ENCODE measurements around the gene MAP3K6.
A peak's percentile ranks its signal among the peaks of the same experiment; 100 is the strongest.

Gene MAP3K6

GRCh38 chr1:27360159-27361043 lies 6.4 kb downstream of the MAP3K6 start:
- peak in 1 of 2 experiments; percentile 59 for DNase-seq
- TF ChIP-seq POLR2A (IDR thresholded peaks at IDR 0.05; ENCODE audit: low read length) (no peak), GATA1 (IDR thresholded peaks at IDR 0.05; ENCODE audit: low read depth, low read length) (no peak)

GRCh38 chr1:27359822-27360158 lies 7.0 kb downstream of the MAP3K6 start:
- TF ChIP-seq GATA1 (IDR thresholded peaks at IDR 0.05; ENCODE audit: low read depth, low read length) (no peak), POLR2A (IDR thresholded peaks at IDR 0.05; ENCODE audit: low read length) (no peak)
- no peak for DNase-seq

GRCh38 chr1:27358928-27359313 lies 7.8 kb downstream of the MAP3K6 start:
- TF ChIP-seq POLR2A (IDR thresholded peaks at IDR 0.05; ENCODE audit: low read length) (no peak), GATA1 (IDR thresholded peaks at IDR 0.05; ENCODE audit: low read depth, low read length) (no peak)
- DNase-seq = no peak

- no peak for DNase-seq
- TF ChIP-seq POLR2A (IDR thresholded peaks at IDR 0.05; ENCODE audit: low read length) (no peak), GATA1 (IDR thresholded peaks at IDR 0.05; ENCODE audit: low read depth, low read length) (no peak)
Observed at GRCh38 chr1:27358038-27358927, 8.5 kb downstream of the MAP3K6 start.

- TF ChIP-seq GATA1 (IDR thresholded peaks at IDR 0.05; ENCODE audit: low read depth, low read length) = no peak
- no peak for TF ChIP-seq POLR2A (IDR thresholded peaks at IDR 0.05; ENCODE audit: low read length)
- peak in 1 of 2 experiments; percentile 87 for DNase-seq
Observed at GRCh38 chr1:27357281-27358037, 9.3 kb downstream of the MAP3K6 start.

- DNase-seq = peak in 1 of 2 experiments; percentile 56
- no peak for TF ChIP-seq POLR2A (IDR thresholded peaks at IDR 0.05; ENCODE audit: low read length)
- TF ChIP-seq GATA1 (IDR thresholded peaks at IDR 0.05; ENCODE audit: low read depth, low read length) = no peak
Observed at GRCh38 chr1:27356619-27357280, 10.0 kb downstream of the MAP3K6 start.

GRCh38 chr1:27356277-27356618 lies 10.5 kb downstream of the MAP3K6 start:
- no peak for DNase-seq
- TF ChIP-seq POLR2A (IDR thresholded peaks at IDR 0.05; ENCODE audit: low read length) = no peak

GRCh38 chr1:27355683-27356082 lies 11.1 kb downstream of the MAP3K6 start:
- TF ChIP-seq GATA1 (IDR thresholded peaks at IDR 0.05; ENCODE audit: low read depth, low read length) (no peak), POLR2A (IDR thresholded peaks at IDR 0.05; ENCODE audit: low read length) (no peak)
- DNase-seq = no peak

GRCh38 chr1:27353629-27354028 lies 13.1 kb downstream of the MAP3K6 start:
- TF ChIP-seq POLR2A (IDR thresholded peaks at IDR 0.05; ENCODE audit: low read length) (no peak), GATA1 (IDR thresholded peaks at IDR 0.05; ENCODE audit: low read depth, low read length) (no peak)
- no peak for DNase-seq

GRCh38 chr1:27353166-27353565 lies 13.6 kb downstream of the MAP3K6 start:
- no peak for TF ChIP-seq POLR2A (IDR thresholded peaks at IDR 0.05; ENCODE audit: low read length)
- TF ChIP-seq GATA1 (IDR thresholded peaks at IDR 0.05; ENCODE audit: low read depth, low read length) = no peak
- DNase-seq = no peak

- TF ChIP-seq GATA1 (IDR thresholded peaks at IDR 0.05; ENCODE audit: low read depth, low read length) = no peak
- DNase-seq = no peak
Observed at GRCh38 chr1:27351541-27352107, 15.1 kb downstream of the MAP3K6 start.

- TF ChIP-seq POLR2A (IDR thresholded peaks at IDR 0.05; ENCODE audit: low read length) = no peak
- TF ChIP-seq GATA1 (IDR thresholded peaks at IDR 0.05; ENCODE audit: low read depth, low read length) = no peak
Observed at GRCh38 chr1:27350663-27351540, 15.9 kb downstream of the MAP3K6 start.

More at GRCh38 chr1:27350663-27351540, 15.9 kb downstream of the MAP3K6 start:
- no peak for DNase-seq
